ENCODE measurements around the gene MGLL.

The MGLL gene

GRCh38 chr3:127722091-127722784, 100.1 kb downstream of the MGLL start:
- DNase-seq (ENCODE audit: low spot score): no peak

GRCh38 chr3:127720985-127721935, 101.1 kb downstream of the MGLL start:
- DNase-seq (ENCODE audit: low spot score): no peak

DNA sequence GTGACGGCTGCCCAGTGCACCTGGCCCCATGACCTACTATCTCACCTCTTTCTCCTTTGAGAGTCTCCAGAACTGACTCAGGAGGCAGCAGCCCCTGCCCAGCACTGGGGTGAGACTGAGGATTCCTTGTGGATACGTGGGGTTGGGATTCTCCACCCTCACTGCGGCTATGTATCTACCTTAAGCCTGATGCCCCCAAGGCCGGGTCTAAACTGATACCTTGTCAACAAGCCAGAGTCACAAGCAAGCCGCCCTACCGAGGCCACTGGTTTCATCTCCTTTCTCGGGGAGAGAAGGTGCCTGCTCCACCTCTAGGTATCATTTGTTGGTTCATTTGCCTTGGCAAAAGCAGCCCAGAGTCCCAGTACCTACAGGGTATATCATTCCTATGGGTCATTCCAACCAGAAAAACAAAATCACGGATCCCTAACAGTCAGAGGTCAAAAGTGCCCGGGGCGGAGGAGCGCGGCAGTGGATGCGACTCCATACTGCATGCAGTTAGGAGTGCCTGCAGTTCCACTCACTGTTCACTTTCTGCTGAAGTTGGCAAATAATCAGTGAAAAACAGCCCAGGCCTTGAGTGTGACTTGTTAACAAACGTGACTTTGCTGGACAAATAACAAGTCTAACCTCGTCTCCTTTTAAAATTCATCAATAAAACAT, 102.0 kb downstream of the MGLL start:
- DNase-seq (ENCODE audit: low spot score): no peak

GRCh38 chr3:127719369-127719768, 102.9 kb downstream of the MGLL start:
- no peak for DNase-seq (ENCODE audit: low spot score)

DNA sequence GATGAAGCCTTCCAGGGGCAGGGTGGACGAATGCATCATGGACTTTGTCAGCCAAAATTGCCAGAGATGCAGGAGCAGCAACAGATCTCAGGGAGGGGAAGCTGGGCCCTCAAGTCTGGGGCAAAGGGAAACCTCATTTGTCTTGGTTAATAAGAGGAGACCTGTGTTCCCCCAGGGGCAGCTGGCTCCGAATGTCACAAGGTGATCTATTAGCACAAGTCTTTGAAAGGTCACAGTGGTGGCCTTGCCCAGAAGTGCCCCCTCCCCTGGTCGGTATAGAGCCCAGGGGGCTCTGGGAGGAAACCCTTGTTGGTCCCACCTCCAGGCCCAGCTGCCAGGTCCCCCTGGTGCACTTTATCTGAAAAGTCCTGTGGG, 103.4 kb downstream of the MGLL start:
- no peak for DNase-seq (ENCODE audit: low spot score)

- DNase-seq (ENCODE audit: low spot score): no peak
Measured at GRCh38 chr3:127718245-127718915, 103.9 kb downstream of the MGLL start.

DNA sequence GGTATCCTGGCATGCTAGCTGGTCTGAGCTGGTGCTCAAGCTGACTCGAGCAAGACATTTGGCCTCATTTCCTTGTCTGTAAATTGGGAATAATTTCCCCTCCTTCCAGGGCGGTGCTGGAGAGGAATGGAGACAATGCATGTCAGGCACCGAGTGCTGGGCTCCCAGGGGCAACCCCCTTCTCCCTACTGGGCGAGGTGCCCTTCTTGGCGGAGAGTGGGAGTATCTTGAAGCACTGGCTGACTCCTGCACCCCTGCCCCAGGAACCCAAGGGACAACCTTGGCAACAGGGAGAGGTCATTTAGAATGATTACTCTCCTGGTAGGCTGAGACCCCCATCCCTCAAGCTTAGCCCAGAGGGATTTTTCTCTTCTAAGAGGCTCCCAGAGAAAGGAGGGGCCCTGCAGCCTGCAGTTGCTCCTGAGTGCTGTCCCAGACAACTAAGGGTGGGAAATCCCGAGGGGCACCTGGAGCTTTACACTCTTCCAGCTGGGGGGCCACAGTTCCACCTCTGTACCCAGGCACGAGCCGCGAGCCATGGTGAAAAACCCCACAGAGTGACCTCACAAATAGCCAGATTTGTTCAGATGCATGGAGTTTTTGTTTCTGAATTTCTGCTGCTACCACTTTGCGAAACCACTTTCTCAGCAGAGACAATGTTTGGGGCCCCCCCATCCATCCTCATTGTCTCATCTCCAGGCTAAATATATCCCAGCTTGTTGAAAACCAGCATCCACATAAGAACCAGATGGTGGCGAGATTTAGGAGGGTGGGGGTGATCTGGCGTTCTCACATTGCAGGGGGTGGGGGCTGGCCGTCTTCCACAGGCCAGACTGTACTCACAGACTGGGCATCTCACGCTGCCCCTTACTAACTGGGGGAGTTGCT, 104.7 kb downstream of the MGLL start:
- DNase-seq (ENCODE audit: low spot score): no peak

- DNase-seq (ENCODE audit: low spot score): no peak
Measured at GRCh38 chr3:127716384-127716783, 105.9 kb downstream of the MGLL start.

GRCh38 chr3:127715532-127715931, 106.8 kb downstream of the MGLL start:
- no peak for DNase-seq (ENCODE audit: low spot score)

DNA sequence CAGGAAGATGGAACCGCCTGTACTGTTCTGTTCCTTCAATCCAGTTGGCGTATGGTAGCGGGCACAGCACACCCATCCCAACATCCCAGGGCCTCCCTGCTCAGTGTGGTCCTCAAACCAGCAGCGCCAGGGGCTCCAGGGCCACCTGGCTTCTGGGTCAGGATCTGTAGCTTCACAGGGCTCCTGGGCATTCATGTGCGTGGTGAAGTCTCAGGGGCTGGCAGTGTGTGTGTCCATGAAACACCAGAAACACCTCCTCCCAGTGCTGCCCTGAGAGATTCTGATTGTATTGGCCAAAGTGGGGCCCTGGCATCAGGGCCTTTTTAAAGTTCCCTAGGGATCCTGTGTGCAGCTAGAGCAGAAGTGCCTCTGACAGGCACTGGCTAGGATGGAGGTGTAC, 107.4 kb downstream of the MGLL start:
- no peak for DNase-seq (ENCODE audit: low spot score)

- peak; percentile 63 for DNase-seq (ENCODE audit: low spot score)
Measured at GRCh38 chr3:127714125-127714571, 108.2 kb downstream of the MGLL start.

DNA sequence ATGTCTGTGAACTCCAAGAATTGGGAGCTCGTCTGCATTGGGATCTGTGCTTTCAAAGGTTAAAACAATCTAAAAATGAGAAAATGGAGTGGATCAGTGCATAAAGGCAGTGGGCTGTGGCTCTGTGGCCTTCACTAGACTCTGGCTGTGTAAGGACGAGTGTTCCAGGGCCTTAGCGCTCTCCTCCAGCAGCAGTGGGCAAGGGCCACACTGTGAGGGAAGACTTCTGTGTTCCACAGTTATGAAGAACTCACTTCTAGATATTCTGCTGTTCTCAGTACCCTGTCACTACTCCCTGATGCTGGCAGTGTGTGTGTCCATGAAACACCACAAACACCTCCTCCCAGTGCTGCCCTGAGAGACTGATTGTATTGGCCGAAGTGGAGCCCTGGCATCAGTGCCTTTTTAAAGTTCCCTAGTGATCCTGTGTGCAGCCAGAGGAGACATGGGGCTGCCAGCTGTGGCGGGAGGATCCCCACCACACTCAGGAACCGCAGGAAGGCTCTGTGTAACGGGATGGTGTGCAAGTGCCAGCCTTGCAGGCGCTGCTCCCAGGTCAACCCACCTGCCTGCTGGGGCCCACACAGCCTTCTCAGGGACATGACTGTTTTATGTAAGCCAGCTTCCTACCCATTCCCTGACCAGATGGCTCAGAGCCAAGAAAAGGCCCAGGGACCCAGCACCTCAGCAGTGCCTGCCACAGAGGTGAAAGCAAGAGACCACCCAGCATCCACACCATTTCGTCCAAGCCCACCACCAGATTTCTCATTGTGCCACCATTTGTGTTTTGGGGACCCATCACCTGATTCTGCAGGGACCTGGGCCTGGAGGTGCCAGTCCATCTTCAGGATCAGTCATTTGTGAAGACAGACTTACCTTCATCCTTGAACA, 109.2 kb downstream of the MGLL start:
- no peak for DNase-seq (ENCODE audit: low spot score)

DNA sequence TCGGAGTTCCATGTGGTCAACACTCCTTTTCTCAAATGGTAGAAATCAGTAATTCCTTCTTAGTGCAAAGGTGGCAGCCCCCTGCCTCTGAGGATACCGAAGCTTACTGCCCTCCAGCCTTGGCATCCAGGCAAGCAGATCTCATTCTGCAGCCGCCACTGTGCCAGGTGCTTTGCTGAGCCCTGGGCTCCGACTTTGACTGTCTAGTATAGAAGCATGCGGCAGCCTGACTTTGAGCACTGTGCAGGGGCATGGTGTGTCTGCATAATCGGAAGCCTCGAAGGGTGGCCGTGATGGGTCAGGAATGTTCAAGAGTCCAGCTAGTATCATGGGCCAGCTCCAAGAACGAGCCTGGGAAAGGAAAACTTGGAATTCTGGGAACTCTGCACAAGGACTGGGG, 109.9 kb downstream of the MGLL start:
- DNase-seq (ENCODE audit: low spot score): no peak

GRCh38 chr3:127711896-127712295, 110.4 kb downstream of the MGLL start:
- no peak for DNase-seq (ENCODE audit: low spot score)

- peak; percentile 2 for DNase-seq (ENCODE audit: low spot score)
Measured at GRCh38 chr3:127711021-127711695, 111.2 kb downstream of the MGLL start.

DNA sequence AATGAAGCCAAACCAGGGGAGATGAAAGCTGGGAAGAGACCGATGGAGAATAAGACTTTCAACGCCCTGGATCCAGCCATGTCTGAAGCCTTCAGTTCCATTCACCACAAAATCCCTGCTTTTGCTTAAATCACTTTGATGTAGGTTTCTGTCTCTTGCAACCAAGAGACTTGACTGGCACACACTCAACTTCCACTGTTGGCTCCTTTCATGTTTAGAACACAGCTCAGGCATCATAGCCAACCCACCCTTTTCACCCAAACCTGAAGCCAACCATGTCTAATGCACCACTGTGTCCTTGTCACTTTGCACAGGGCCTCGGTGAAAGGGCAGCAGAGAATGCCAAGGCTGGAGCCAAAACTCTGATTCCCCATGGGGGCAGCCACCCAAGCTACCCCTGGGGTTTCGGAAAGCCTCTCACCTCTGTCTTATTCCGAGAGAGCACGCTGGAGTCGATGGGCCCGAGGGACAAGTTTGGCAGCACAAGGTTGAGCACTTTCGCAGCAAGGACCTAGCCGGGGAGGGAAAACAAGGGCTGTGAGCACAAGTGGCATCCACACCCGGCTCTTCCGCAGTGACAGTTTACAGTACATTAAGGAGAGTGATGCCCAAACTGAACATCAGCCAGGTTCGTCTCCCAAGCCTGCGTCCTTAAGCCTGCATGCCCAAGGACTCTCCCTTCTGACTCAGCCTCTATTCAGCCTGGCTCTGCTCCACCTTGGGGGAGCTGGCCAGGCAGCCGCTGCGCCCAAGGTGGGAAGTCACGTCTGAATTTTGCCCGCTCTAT, 112.0 kb downstream of the MGLL start:
- DNase-seq (ENCODE audit: low spot score): peak; percentile 48

- peak; percentile 34 for DNase-seq (ENCODE audit: low spot score)
Measured at GRCh38 chr3:127709320-127710060, 112.8 kb downstream of the MGLL start.

- DNase-seq (ENCODE audit: low spot score): no peak
Measured at GRCh38 chr3:127708837-127709236, 113.5 kb downstream of the MGLL start.

Measured in left forelimb (tissue), 1 donor.